Activated T-cell treated with anti-CD3 and anti-CD28 coated beads, Interleukin-2, amount 50 U/mL, for 72 hours (primary cell): ENCODE results near the gene CXADR. TPM values are rescaled to one million over a fixed set of nuclear protein-coding genes. Genes with fewer than 3 reads are reported as not detected.

Source experiments
- total RNA-seq, 2 donors: library from RNA; stranded (reverse); gene quantifications; one replicate each; pipeline ENCODE4 v1.2.3, GENCODE V29; 2022

The CXADR gene
- total RNA-seq, 2 donors from 2014 or later: 0.23 to 0.48 TPM

Other genes starting within 250 kb of the CXADR start
- gene BTG3, start 99.9 kb downstream of the CXADR start, total RNA-seq: 10 to 100 TPM; 33.8 to 35.0 TPM